H9 (cell line): ENCODE measurements around the gene YBX1. TPM values are rescaled to one million over a fixed set of nuclear protein-coding genes. Genes with fewer than 3 reads are reported as not detected.

Source experiments
- DNase-seq: peaks from one replicate; pipeline ENCODE4 v3.0.0-alpha.2; 2017
- H2AFZ ChIP-seq: one replicate; pipeline ENCODE4 v1.6.1; 2013; ENCODE audit warnings: mild to moderate bottlenecking, low read length, control low read depth, moderate library complexity
- H2AK5ac ChIP-seq: 2 replicates; pipeline ENCODE4 v1.6.1; 2013; ENCODE audit warnings: low read length, control low read depth, mixed read lengths; ENCODE audit not compliant: insufficient read length
- H2BK120ac ChIP-seq: one replicate; pipeline ENCODE4 v1.6.1; 2013; ENCODE audit warnings: low read depth, mild to moderate bottlenecking, low read length, control low read depth, inconsistent platforms; ENCODE audit not compliant: poor library complexity, severe bottlenecking
- H2BK12ac ChIP-seq: 2 replicates; pipeline ENCODE4 v1.6.1; 2013; ENCODE audit warnings: low read length, control low read depth, mixed read lengths, low read depth; ENCODE audit not compliant: insufficient read length
- H2BK15ac ChIP-seq: 2 replicates; pipeline ENCODE4 v1.6.1; 2013; ENCODE audit warnings: low read depth, low read length, control low read depth
- H2BK20ac ChIP-seq: one replicate; pipeline ENCODE4 v1.6.1; 2013; ENCODE audit warnings: low read depth, mild to moderate bottlenecking, low read length, control low read depth, inconsistent platforms; ENCODE audit not compliant: poor library complexity, severe bottlenecking
- H2BK5ac ChIP-seq: 2 replicates; pipeline ENCODE4 v1.6.1; 2013; ENCODE audit warnings: low read length, control low read depth, mixed read lengths; ENCODE audit not compliant: insufficient read length
- H3K14ac ChIP-seq: 2 replicates; pipeline ENCODE4 v1.6.1; 2013; ENCODE audit warnings: low read length, control low read depth; ENCODE audit not compliant: insufficient read depth
- H3K18ac ChIP-seq: 2 replicates; pipeline ENCODE4 v1.6.1; 2013; ENCODE audit warnings: low read depth, mild to moderate bottlenecking, mixed read lengths, low read length, control low read depth; ENCODE audit not compliant: insufficient read length
- H3K23ac ChIP-seq: 2 replicates; pipeline ENCODE4 v1.6.1; 2013; ENCODE audit warnings: low read length, control low read depth, mixed read lengths, low read depth; ENCODE audit not compliant: insufficient read length
- H3K23me2 ChIP-seq: 2 replicates; pipeline ENCODE4 v1.6.1; 2013; ENCODE audit warnings: low read depth, mild to moderate bottlenecking, mixed read lengths, low read length, control low read depth; ENCODE audit not compliant: insufficient read length, poor library complexity, severe bottlenecking
- H3K27ac ChIP-seq: 2 replicates; pipeline ENCODE4 v1.5.1; 2013; ENCODE audit warnings: low read length, control low read depth, mixed read lengths, low read depth; ENCODE audit not compliant: insufficient read length
- H3K27me3 ChIP-seq: 2 replicates; pipeline ENCODE4 v1.6.1; 2013; ENCODE audit warnings: low read length, control low read depth, inconsistent platforms; ENCODE audit not compliant: insufficient read depth
- H3K4ac ChIP-seq: 2 replicates; pipeline ENCODE4 v1.6.1; 2013; ENCODE audit warnings: low read depth, mild to moderate bottlenecking, control low read depth, inconsistent platforms, low read length, moderate library complexity
- H3K4me1 ChIP-seq: 2 replicates; pipeline ENCODE4 v1.6.1; 2013; ENCODE audit warnings: low read length, control low read depth, inconsistent platforms; ENCODE audit not compliant: insufficient read depth
- H3K4me2 ChIP-seq: 2 replicates; pipeline ENCODE4 v1.6.1; 2013; ENCODE audit warnings: low read length, control low read depth, mixed read lengths; ENCODE audit not compliant: insufficient read length, insufficient read depth
- H3K56ac ChIP-seq: 2 replicates; pipeline ENCODE4 v1.6.1; 2013; ENCODE audit warnings: low read depth, mild to moderate bottlenecking, mixed read lengths, low read length, control low read depth; ENCODE audit not compliant: insufficient read length
- H3K79me1 ChIP-seq: 2 replicates; pipeline ENCODE4 v1.6.1; 2013; ENCODE audit warnings: low read depth, mild to moderate bottlenecking, moderate library complexity, low read length, control low read depth, inconsistent platforms; ENCODE audit not compliant: insufficient read depth, poor library complexity, severe bottlenecking
- H3K79me2 ChIP-seq: 2 replicates; pipeline ENCODE4 v1.6.1; 2013; ENCODE audit warnings: low read length, control low read depth, inconsistent platforms; ENCODE audit not compliant: insufficient read depth
- H3K9ac ChIP-seq: 2 replicates; pipeline ENCODE4 v1.6.1; 2013; ENCODE audit warnings: low read length, control low read depth, mixed read lengths; ENCODE audit not compliant: insufficient read length; ENCODE audit errors: extremely low read depth
- H3K9me3 ChIP-seq: one replicate; pipeline ENCODE4 v1.6.1; 2013; ENCODE audit warnings: low read depth, low read length, inconsistent platforms; ENCODE audit not compliant: control insufficient read depth
- H3T11ph ChIP-seq: one replicate; pipeline ENCODE4 v1.6.1; 2013; ENCODE audit warnings: mild to moderate bottlenecking, low read length, control low read depth, inconsistent platforms
- H4K20me1 ChIP-seq: one replicate; pipeline ENCODE4 v1.6.1; 2013; ENCODE audit not compliant: control insufficient read depth, insufficient read length, insufficient read depth
- H4K5ac ChIP-seq: 2 replicates; pipeline ENCODE4 v1.6.1; 2013; ENCODE audit warnings: low read depth, mild to moderate bottlenecking, mixed read lengths, low read length, control low read depth; ENCODE audit not compliant: insufficient read length
- H4K8ac ChIP-seq: replicated peaks from 2 replicates; pipeline ENCODE4 v1.6.1; 2013; ENCODE audit warnings: low read length, control low read depth, mixed read lengths, low read depth; ENCODE audit not compliant: insufficient read length
- H4K91ac ChIP-seq: 2 replicates; pipeline ENCODE4 v1.6.1; 2013; ENCODE audit warnings: low read depth, mild to moderate bottlenecking, moderate library complexity, mixed read lengths, low read length, control low read depth; ENCODE audit not compliant: insufficient read length
- H3K27ac Mint-ChIP-seq, 3 experiments: 2 replicates in 2 of 3; 3 replicates in 1 of 3; pipeline ENCODE4 v1.8.0; 2020 to 2021; ENCODE audit warnings: mixed read lengths in 3 of 3, mild to moderate bottlenecking in 1 of 3, moderate library complexity in 1 of 3
- H3K27me3 Mint-ChIP-seq: 2 replicates; pipeline ENCODE4 v1.8.0; 2021; ENCODE audit warnings: low read depth, mild to moderate bottlenecking, moderate library complexity, mixed read lengths
- H3K36me3 Mint-ChIP-seq, 3 experiments: 2 replicates in 2 of 3; 3 replicates in 1 of 3; pipeline ENCODE4 v1.8.0; 2020 to 2021; ENCODE audit warnings: low read depth in 3 of 3, mixed read lengths in 3 of 3; ENCODE audit not compliant: insufficient read depth in 1 of 3
- H3K4me1 Mint-ChIP-seq, 2 experiments: 2 replicates each; pipeline ENCODE4 v1.8.0; 2020; ENCODE audit warnings: mixed read lengths in 2 of 2
- H3K4me3 Mint-ChIP-seq, 2 experiments: 2 replicates in 1 of 2; 3 replicates in 1 of 2; pipeline ENCODE4 v1.8.0; 2020 to 2021; ENCODE audit warnings: mild to moderate bottlenecking in 2 of 2, mixed read lengths in 2 of 2, moderate library complexity in 1 of 2
- H3K9me3 Mint-ChIP-seq, 2 experiments: 2 replicates in 1 of 2; 3 replicates in 1 of 2; pipeline ENCODE4 v1.8.0; 2020; ENCODE audit warnings: mild to moderate bottlenecking in 2 of 2, mixed read lengths in 2 of 2, moderate library complexity in 1 of 2
- WGBS: extraction: QIAGEN DNeasy Blood & Tissue Kit; methylation state at CpG from one replicate; pipeline ENCODE4 v1.1.7; 2013; ENCODE audit warnings: missing lambda C conversion rate, low lambda C conversion rate, mixed read lengths; ENCODE audit not compliant: insufficient read length; ENCODE audit errors: extremely low coverage; 5-methylcytosine and 5-hydroxymethylcytosine counted together
- total RNA-seq: library from RNA; stranded (reverse); gene quantifications from 2 replicates; pipeline ENCODE4 v1.2.1, GENCODE V29; 2021
- TF ChIP-seq, protein P1 (sequence below): fragments of 200-600 bp; sonication (generic); conservative IDR thresholded peaks from 3 replicates; pipeline ENCODE4 v1.8.0; 2021; ENCODE audit warnings: antibody characterized with exemption, mild to moderate bottlenecking

The YBX1 gene
- total RNA-seq, 1 experiment from 2014 or later: 1,019 TPM

DNA sequence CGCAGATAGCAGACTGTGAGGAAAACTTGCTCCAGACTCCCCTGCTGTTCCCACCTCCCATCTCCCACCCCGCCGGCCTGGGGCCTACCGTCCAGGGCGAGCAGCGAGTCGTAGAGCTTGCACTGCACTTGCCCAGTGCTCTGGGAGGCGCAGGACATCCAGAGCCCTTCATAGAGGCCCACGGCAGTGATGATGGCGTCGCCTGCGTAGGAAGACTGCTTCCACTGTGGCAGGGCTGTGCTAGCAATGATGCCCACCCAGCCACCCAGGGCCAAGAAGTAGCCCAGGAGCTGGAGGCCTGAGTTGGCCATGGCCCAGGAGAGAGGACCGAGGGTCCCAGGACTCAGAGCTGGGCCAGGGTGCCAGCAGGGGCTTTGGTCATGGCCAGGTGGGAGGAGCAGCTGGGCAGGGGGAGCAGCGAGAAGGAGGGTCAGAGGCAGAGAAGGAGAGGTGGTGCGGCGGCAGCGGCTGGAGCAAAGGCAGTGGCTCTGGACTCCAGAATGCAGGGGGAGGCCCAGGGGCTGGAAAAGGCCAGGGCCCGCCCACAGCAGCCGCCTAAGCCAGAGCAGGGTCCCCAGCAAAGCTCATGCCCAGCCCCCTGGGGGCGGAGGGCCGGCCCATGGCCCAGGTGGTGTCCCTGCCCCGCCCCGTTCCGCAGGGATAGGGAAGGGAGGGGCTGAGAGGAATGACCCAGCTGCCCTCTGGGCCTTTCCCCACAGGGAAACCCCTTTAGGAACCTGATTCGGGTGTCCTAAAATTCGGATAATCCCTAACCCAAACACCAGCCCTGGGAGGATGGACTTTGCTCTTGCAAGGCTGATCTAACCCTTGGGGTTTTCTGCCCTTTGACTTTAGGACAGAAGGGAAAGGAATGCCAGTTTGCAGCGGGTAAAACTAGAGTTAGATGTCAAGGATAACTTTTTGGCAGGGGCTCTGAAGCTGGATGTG lies 57.8 kb downstream of the YBX1 start, which contains the start of gene CLDN19:
TSS of gene CLDN19 (minus strand) at position 484 of the 948 bp plus-strand sequence. CDS start at position 311, 173 bp downstream.
- H3K18ac ChIP-seq: no peak within 1 kb of the TSS
- no peak within 1 kb of the TSS for H2AFZ ChIP-seq
- no peak within 1 kb of the TSS for H3T11ph ChIP-seq
- H3K4me1 ChIP-seq: no peaks in the 10 kb centered on the region; the same call in 1 of the 2 replicates
- no peaks in the 10 kb centered on the region for H3K27me3 ChIP-seq
- TF ChIP-seq, protein P1, sequence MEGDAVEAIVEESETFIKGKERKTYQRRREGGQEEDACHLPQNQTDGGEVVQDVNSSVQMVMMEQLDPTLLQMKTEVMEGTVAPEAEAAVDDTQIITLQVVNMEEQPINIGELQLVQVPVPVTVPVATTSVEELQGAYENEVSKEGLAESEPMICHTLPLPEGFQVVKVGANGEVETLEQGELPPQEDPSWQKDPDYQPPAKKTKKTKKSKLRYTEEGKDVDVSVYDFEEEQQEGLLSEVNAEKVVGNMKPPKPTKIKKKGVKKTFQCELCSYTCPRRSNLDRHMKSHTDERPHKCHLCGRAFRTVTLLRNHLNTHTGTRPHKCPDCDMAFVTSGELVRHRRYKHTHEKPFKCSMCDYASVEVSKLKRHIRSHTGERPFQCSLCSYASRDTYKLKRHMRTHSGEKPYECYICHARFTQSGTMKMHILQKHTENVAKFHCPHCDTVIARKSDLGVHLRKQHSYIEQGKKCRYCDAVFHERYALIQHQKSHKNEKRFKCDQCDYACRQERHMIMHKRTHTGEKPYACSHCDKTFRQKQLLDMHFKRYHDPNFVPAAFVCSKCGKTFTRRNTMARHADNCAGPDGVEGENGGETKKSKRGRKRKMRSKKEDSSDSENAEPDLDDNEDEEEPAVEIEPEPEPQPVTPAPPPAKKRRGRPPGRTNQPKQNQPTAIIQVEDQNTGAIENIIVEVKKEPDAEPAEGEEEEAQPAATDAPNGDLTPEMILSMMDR: no peak
- no peak within 1 kb of the TSS for H2BK12ac ChIP-seq
- Mint-ChIP-seq H3K4me1 (peaks cover 43 to 51% of the 10 kb centered on the region in 2 experiments), H3K9me3 (no peaks in the 10 kb centered on the region), H3K36me3 (no peaks in the 10 kb centered on the region), H3K4me3 (peak within 1 kb of the TSS; percentile 47 to 64), H3K27ac (peak within 1 kb of the TSS; percentile 21 to 89 (median 87); a peak in 5 of 7 replicates), H3K27me3 (no peaks in the 10 kb centered on the region; the same call in none of the 2 replicates)
- H3K56ac ChIP-seq: no peak within 1 kb of the TSS
- H2AK5ac ChIP-seq: no peak within 1 kb of the TSS
- H3K4me2 ChIP-seq: peak within 1 kb of the TSS; percentile 29
- WGBS: no CpG with 5 or more reads among the region's 27 CpGs
- no peaks in the 10 kb centered on the region for H4K20me1 ChIP-seq
- H2BK20ac ChIP-seq: no peak within 1 kb of the TSS
- no peak within 1 kb of the TSS for H2BK120ac ChIP-seq
- H3K9ac ChIP-seq: no peak within 1 kb of the TSS
- no peak within 1 kb of the TSS for H3K23ac ChIP-seq
- peak within 1 kb of the TSS; percentile 74; the same call in 1 of the 2 replicates for H3K14ac ChIP-seq
- H4K5ac ChIP-seq: no peak within 1 kb of the TSS
- H2BK15ac ChIP-seq: no peak within 1 kb of the TSS
- no peaks in the 10 kb centered on the region for H3K79me2 ChIP-seq
- no peaks in the 10 kb centered on the region for H3K79me1 ChIP-seq
- H2BK5ac ChIP-seq: no peak within 1 kb of the TSS
- no peak within 1 kb of the TSS for H3K4ac ChIP-seq
- H4K8ac ChIP-seq: no peak within 1 kb of the TSS
- no peak within 1 kb of the TSS for H3K27ac ChIP-seq
- H4K91ac ChIP-seq: no peak within 1 kb of the TSS
- H3K9me3 ChIP-seq: no peaks in the 10 kb centered on the region
- H3K23me2 ChIP-seq: no peaks in the 10 kb centered on the region
- DNase-seq: peak; percentile 97
